Activated CD4-positive, alpha-beta T cell treated with anti-CD3 and anti-CD28 coated beads for 24 hours (primary cell): ENCODE measurements around the gene DNAJC5G.
A peak's percentile ranks its signal among the peaks of the same experiment; 100 is the strongest.

Source experiments
- DNase-seq, 2 donors: peaks; one replicate each; pipeline ENCODE4 v3.0.0-alpha.2; 2020; ENCODE audit warnings: low read depth in 2 of 2

Gene DNAJC5G

GRCh38 chr2:27275211-27276150 lies at the start of gene DNAJC5G:
DNAJC5G (plus strand) TSS chr2:27275433; CDS start chr2:27276729, 1,296 bp downstream.
- DNase-seq = no peak

GRCh38 chr2:27225526-27225925 lies 49.7 kb upstream of the DNAJC5G start:
- DNase-seq = no peak

- DNase-seq = no peak
These were observed 47.7 kb upstream of the DNAJC5G start for GRCh38 chr2:27227501-27227900.

GRCh38 chr2:27231921-27232320 lies 43.3 kb upstream of the DNAJC5G start:
- no peak for DNase-seq

GRCh38 chr2:27233341-27233740 lies 41.9 kb upstream of the DNAJC5G start:
- no peak for DNase-seq

GRCh38 chr2:27236136-27236535 lies 39.1 kb upstream of the DNAJC5G start:
- no peak for DNase-seq

GRCh38 chr2:27236626-27237025 lies 38.6 kb upstream of the DNAJC5G start:
- DNase-seq = no peak

- DNase-seq = no peak
These were observed 37.8 kb upstream of the DNAJC5G start for GRCh38 chr2:27237341-27237945.

- DNase-seq = no peak
These were observed 36.3 kb upstream of the DNAJC5G start for GRCh38 chr2:27238976-27239375.

GRCh38 chr2:27240406-27240805 lies 34.8 kb upstream of the DNAJC5G start:
- DNase-seq = no peak

- DNase-seq = no peak
These were observed 33.2 kb upstream of the DNAJC5G start for GRCh38 chr2:27241761-27242613.

- no peak for DNase-seq
These were observed 32.6 kb upstream of the DNAJC5G start for GRCh38 chr2:27242614-27242951.

GRCh38 chr2:27243391-27244130 lies 31.7 kb upstream of the DNAJC5G start:
- no peak for DNase-seq

GRCh38 chr2:27245116-27245515 lies 30.1 kb upstream of the DNAJC5G start:
- DNase-seq = no peak

- DNase-seq = no peak
These were observed 29.6 kb upstream of the DNAJC5G start for GRCh38 chr2:27245626-27246025.

- DNase-seq = no peak
These were observed 27.3 kb upstream of the DNAJC5G start for GRCh38 chr2:27247893-27248292.

- no peak for DNase-seq
These were observed 25.9 kb upstream of the DNAJC5G start for GRCh38 chr2:27249159-27249890.

GRCh38 chr2:27249891-27250651 lies 25.2 kb upstream of the DNAJC5G start:
- DNase-seq = peak; percentile 26 to 49

GRCh38 chr2:27250652-27251379 lies 24.4 kb upstream of the DNAJC5G start:
- no peak for DNase-seq
